ENCODE data around the gene PLA2G6. TPM values are rescaled to one million over a fixed set of nuclear protein-coding genes. Genes with fewer than 3 reads are reported as not detected.

PLA2G6 gene
- total and polyA plus RNA-seq, 2 of the 8 experiments (the other 6 are each of a cell fraction or from before 2014, with no cell fraction given), result 13.2 to 21.0 TPM

Small RNAs within 50 kb of the gene (small RNA-seq; reads per million reads assigned to genes)
- not detected for gene RN7SL704P (ENCODE audit: insufficient read depth)

Other genes with a start within 250 kb of the PLA2G6 start
- gene C22orf23, start 228.2 kb downstream of the PLA2G6 start, total RNA-seq (2021; fragmentation: NEBNext Ultra II Directional; extraction: Animal tissue kit (Norgen Biotek cat#: 25700)), result 0.21 and 0.54 TPM in 2 replicates
- gene C22orf23, start 228.2 kb downstream of the PLA2G6 start, polyA plus RNA-seq (2011; rRNA removed), result 0.50 and 0.71 TPM in 2 replicates
- gene POLR2F, start 228.1 kb downstream of the PLA2G6 start, total RNA-seq (2021; fragmentation: NEBNext Ultra II Directional; extraction: Animal tissue kit (Norgen Biotek cat#: 25700)), result 150 and 160 TPM in 2 replicates
- 176 and 193 TPM in 2 replicates for gene POLR2F, start 228.1 kb downstream of the PLA2G6 start, polyA plus RNA-seq (2011; rRNA removed)
- 2.7 and 3.3 TPM in 2 replicates for gene SOX10, start 197.3 kb downstream of the PLA2G6 start, total RNA-seq (2021; fragmentation: NEBNext Ultra II Directional; extraction: Animal tissue kit (Norgen Biotek cat#: 25700))
- 2.7 and 3.8 TPM in 2 replicates for gene SOX10, start 197.3 kb downstream of the PLA2G6 start, polyA plus RNA-seq (2011; rRNA removed)
- 22.9 and 26.2 TPM in 2 replicates for gene PICK1, start 124.4 kb downstream of the PLA2G6 start, total RNA-seq (2021; fragmentation: NEBNext Ultra II Directional; extraction: Animal tissue kit (Norgen Biotek cat#: 25700))
- gene PICK1, start 124.4 kb downstream of the PLA2G6 start, polyA plus RNA-seq (2011; rRNA removed), result 20.4 and 26.7 TPM in 2 replicates
- gene SLC16A8, start 97.6 kb downstream of the PLA2G6 start, total RNA-seq (2021; fragmentation: NEBNext Ultra II Directional; extraction: Animal tissue kit (Norgen Biotek cat#: 25700)), result not detected in 2 replicates
- 0.70 and 1.2 TPM in 2 replicates for gene SLC16A8, start 97.6 kb downstream of the PLA2G6 start, polyA plus RNA-seq (2011; rRNA removed)
- gene BAIAP2L2, start 71.1 kb downstream of the PLA2G6 start, total RNA-seq (2021; fragmentation: NEBNext Ultra II Directional; extraction: Animal tissue kit (Norgen Biotek cat#: 25700)), result 5.4 and 7.2 TPM in 2 replicates
- gene BAIAP2L2, start 71.1 kb downstream of the PLA2G6 start, polyA plus RNA-seq (2011; rRNA removed), result 10.0 and 13.9 TPM in 2 replicates
- gene MAFF, start 20.2 kb upstream of the PLA2G6 start, total RNA-seq (2021; fragmentation: NEBNext Ultra II Directional; extraction: Animal tissue kit (Norgen Biotek cat#: 25700)), result 6.2 and 6.3 TPM in 2 replicates
- gene MAFF, start 20.2 kb upstream of the PLA2G6 start, polyA plus RNA-seq (2011; rRNA removed), result 1.5 and 2.4 TPM in 2 replicates
- 79.9 and 81.0 TPM in 2 replicates for gene TMEM184B, start 91.2 kb upstream of the PLA2G6 start, total RNA-seq (2021; fragmentation: NEBNext Ultra II Directional; extraction: Animal tissue kit (Norgen Biotek cat#: 25700))
- gene TMEM184B, start 91.2 kb upstream of the PLA2G6 start, polyA plus RNA-seq (2011; rRNA removed), result 41.6 and 70.6 TPM in 2 replicates
- gene CSNK1E, start 135.6 kb upstream of the PLA2G6 start, total RNA-seq (2021; fragmentation: NEBNext Ultra II Directional; extraction: Animal tissue kit (Norgen Biotek cat#: 25700)), result 244 and 247 TPM in 2 replicates
- 263 and 387 TPM in 2 replicates for gene CSNK1E, start 135.6 kb upstream of the PLA2G6 start, polyA plus RNA-seq (2011; rRNA removed)